GM12878 (cell line): Measurements from ENCODE around the gene PTTG1. TPM values are rescaled to one million over a fixed set of nuclear protein-coding genes. Genes with fewer than 3 reads are reported as not detected.

Source experiments
- ATAC-seq: fragments of 200-7000 bp; cut with Tn5 transposase; 3 replicates; pipeline ENCODE4 v1.9.1; 2020; ENCODE audit warnings: mild to moderate bottlenecking, moderate library complexity
- BruUV-seq: library from RNA; stranded (reverse); fragments of 400-500 nt; replicated peaks from 2 replicates; lab custom pipeline; 2021; lab: Mats Ljungman, UMichigan
- CTCF ChIA-PET: fragments of 300-600 bp; sonication (Branson Sonifier 250); formaldehyde crosslinking; extraction: SDS; loops from one replicate; lab custom pipeline; 2021; ENCODE audit warnings: inconsistent platforms; lab: Yijun Ruan, JAX
- POLR2A ChIA-PET: fragments of 350-600 bp; formaldehyde crosslinking; extraction: SDS; loops from one replicate; lab custom pipeline; 2021; ENCODE audit warnings: inconsistent platforms; lab: Charles Lee
- RAD21 ChIA-PET: fragments of 300-600 bp; sonication (Branson Sonifier 250); formaldehyde crosslinking; loops from one replicate; lab custom pipeline; 2023; ENCODE audit warnings: antibody characterized with exemption; ENCODE audit not compliant: unreplicated experiment; lab: Charles Lee
- SMC1A ChIA-PET: fragments of 300-600 bp; sonication (Branson Sonifier 250); formaldehyde crosslinking; loops from one replicate; lab custom pipeline; 2023; ENCODE audit not compliant: unreplicated experiment, uncharacterized antibody; lab: Charles Lee
- DNase-seq: peaks from one replicate; pipeline ENCODE4 v3.0.0-alpha.2; 2011; ENCODE audit warnings: low read depth, low spot score
- FAIRE-seq: peaks from 3 replicates; lab custom pipeline; 2011; peaks lifted over from hg19 to GRCh38; lab: Jason Lieb, UNC
- H2AFZ ChIP-seq: 2 replicates; pipeline ENCODE4 v1.6.0; 2011; ENCODE audit warnings: low read depth, low read length, control low read depth; ENCODE audit not compliant: control insufficient read depth
- H3K27ac ChIP-seq: 2 replicates; pipeline ENCODE4 v1.5.1; 2011; ENCODE audit warnings: control low read depth; ENCODE audit not compliant: control insufficient read depth, insufficient read depth
- H3K27me3 ChIP-seq, 2 experiments: replicated peaks in 1 of 2; 2 replicates each; pipeline versions ENCODE4 v1.6.0 to v1.6.1; 2011; ENCODE audit warnings: low read length in 1 of 2; ENCODE audit not compliant: control insufficient read depth in 2 of 2, insufficient read depth in 2 of 2
- H3K36me3 ChIP-seq, 2 experiments: 2 replicates each; pipeline ENCODE4 v1.5.1; 2011; ENCODE audit warnings: low read length in 1 of 2; ENCODE audit not compliant: control insufficient read depth in 2 of 2, insufficient read depth in 2 of 2
- H3K4me1 ChIP-seq: 2 replicates; pipeline ENCODE4 v1.6.1; 2011; ENCODE audit warnings: mild to moderate bottlenecking, low read length, moderate library complexity, mixed read lengths; ENCODE audit not compliant: control insufficient read depth, insufficient read depth
- H3K4me2 ChIP-seq: 2 replicates; pipeline ENCODE4 v1.6.0; 2011; ENCODE audit warnings: control low read depth; ENCODE audit not compliant: control insufficient read depth, insufficient read depth
- H3K4me3 ChIP-seq: fragments of 200-600 bp; sonication (generic); 2 replicates; pipeline ENCODE4 v1.5.1; 2016
- H3K79me2 ChIP-seq: 2 replicates; pipeline ENCODE4 v1.6.0; 2011; ENCODE audit warnings: low read length; ENCODE audit not compliant: control insufficient read depth, insufficient read depth
- H3K9ac ChIP-seq: 2 replicates; pipeline ENCODE4 v1.8.0; 2011; ENCODE audit warnings: low read length, control low read depth, mixed read lengths; ENCODE audit not compliant: control insufficient read depth, insufficient read depth
- H3K9me3 ChIP-seq: replicated peaks from 3 replicates; pipeline ENCODE4 v1.5.1; 2011; ENCODE audit warnings: mild to moderate bottlenecking, low read length; ENCODE audit not compliant: control insufficient read depth, insufficient read depth
- H4K20me1 ChIP-seq: 2 replicates; pipeline ENCODE4 v1.6.0; 2011; ENCODE audit not compliant: control insufficient read depth, insufficient read depth
- CTCF ChIP-seq, 3 experiments: IDR thresholded peaks in 2 of 3; conservative IDR thresholded peaks in 1 of 3; 2 replicates each; pipeline ENCODE4 v1.5.1; 2011; ENCODE audit warnings: low read depth in 3 of 3, low read length in 3 of 3, mild to moderate bottlenecking in 3 of 3, control low read depth in 2 of 3, moderate library complexity in 2 of 3, inconsistent platforms in 1 of 3, mixed read lengths in 1 of 3; ENCODE audit not compliant: control insufficient read depth in 2 of 3, insufficient read depth in 1 of 3; ENCODE audit errors: extremely low read depth in 1 of 3
- EED ChIP-seq: sonication (generic); IDR thresholded peaks from 2 replicates; pipeline ENCODE4 v1.6.1; 2016; ENCODE audit warnings: antibody characterized with exemption, low read depth
- WGBS: methylation state at CpG from one replicate; pipeline ENCODE4 v1.1.6; 2016; ENCODE audit warnings: low lambda C conversion rate; ENCODE audit not compliant: insufficient replicate concordance, insufficient coverage; ENCODE audit errors: missing lambda C conversion rate; 5-methylcytosine and 5-hydroxymethylcytosine counted together
- in situ Hi-C: fragments of 300-500 bp; cut with MboI; formaldehyde crosslinking; loops from 9 replicates; pipeline ENCODE4 v1.14.3; 2018; ENCODE audit warnings: mixed read lengths
- intact Hi-C: fragments of 100-400 bp; cut with micrococcal nuclease; formaldehyde crosslinking; loops from one replicate; pipeline ENCODE4 v1.14.2; 2022; ENCODE audit not compliant: unreplicated experiment
- polyA plus RNA-seq, 11 experiments: library from polyadenylated mRNA; depleted of rRNA in 4 of 11; unstranded in 6 of 11; stranded (reverse) in 5 of 11; fragments of >200 nt; fragmentation: Nextera tagmentation in 4 of 11; fragmentation: Illumina TruSeq in 1 of 11; extraction: Ambion mirVana in 4 of 11; extraction: Trizol in 1 of 11; gene quantifications; 1 replicate in 1 of 11; 2 replicates in 10 of 11; pipeline versions ENCODE4 v1.2.1 to v1.2.3, GENCODE V29; 2011 to 2016; ENCODE audit warnings: inconsistent platforms in 2 of 11, missing spikeins in 2 of 11, low read depth in 1 of 11
- total RNA-seq, 4 experiments: library from RNA; depleted of rRNA in 3 of 4; stranded (reverse); fragments of >200 nt in 3 of 4; fragmentation: Illumina TruSeq in 1 of 4; extraction: Trizol in 1 of 4; gene quantifications; 2 replicates each; pipeline versions ENCODE4 v1.2.1 to v1.2.3, GENCODE V29; 2013 to 2021

The PTTG1 gene
- total and polyA plus RNA-seq, 10 of the 15 experiments (the other 5 are each of a cell fraction or from before 2014, with no cell fraction given): 154 to 1,033 (median 377) TPM

GRCh38 chr5:160456480-160457177 is 35.0 kb downstream of the PTTG1 start:
- ATAC-seq (no peak), DNase-seq (no peak), FAIRE-seq (no peak)
- Histone ChIP-seq H3K27ac (peak overlapping the region; percentile 71; the same call in 1 of the 2 replicates), H3K36me3 (no peaks in the 10 kb centered on the region), H3K4me3 (no peak overlapping the region), H3K4me1 (peaks cover 52% of the 10 kb centered on the region), H3K9ac (no peak overlapping the region), H3K9me3 (no peaks in the 10 kb centered on the region; the same call in 2 of the 3 replicates), H3K4me2 (peak overlapping the region; percentile 39; the same call in 1 of the 2 replicates), H2AFZ (no peak overlapping the region), H3K79me2 (peaks cover 6% of the 10 kb centered on the region), H3K27me3 (no peaks in the 10 kb centered on the region), H4K20me1 (no peaks in the 10 kb centered on the region)
- intact Hi-C loops: no loop called here
- 89% methylated on average over 9 of the region's 9 CpGs for WGBS
- ChIA-PET POLR2A (interaction anchor here (0.6 to 6.2 kb wide), 4 partner anchors 9 to 16 kb away, joined by 3 to 97 read pairs (median 4); no protein-coding TSS in a partner anchor), RAD21 (interaction anchor here (0.7 to 6.0 kb wide), 3 partner anchors 10 to 70 kb away, joined by 3 to 152 read pairs (median 3); no protein-coding TSS in a partner anchor), CTCF (interaction anchor here (0.9 to 6.2 kb wide), 2 partner anchors 11 to 16 kb away, joined by 3 to 127 read pairs; no protein-coding TSS in a partner anchor), SMC1A (interaction anchor here (0.9 to 15.7 kb wide), 4 partner anchors 8 to 16 kb away, joined by 3 to 511 read pairs (median 12); no protein-coding TSS in a partner anchor)
- TF ChIP-seq EED (peak; percentile 64), CTCF (IDR thresholded peaks at IDR 0.05 in 2 of 3, conservative IDR thresholded peaks at IDR 0.05 in 1 of 3; ENCODE audit: control insufficient read depth in 2 of 3, extremely low read depth in 1 of 3, insufficient read depth in 1 of 3, low read depth in 3 of 3, low read length in 3 of 3) (no peak)
- in situ Hi-C loops: no loop called here
- BruUV-seq: no TSS peak
